ENCODE results near the gene BACE1. TPM values are rescaled to one million over a fixed set of nuclear protein-coding genes. Genes with fewer than 3 reads are reported as not detected.

The BACE1 gene
- total and polyA plus RNA-seq, 4 donors = 7.3 to 21.8 (median 14.1) TPM

GRCh38 chr11:117361432-117361831, 45.4 kb upstream of the BACE1 start:
- Histone ChIP-seq H3K4me3 (ENCODE audit: low read depth in 1 of 3, low read length in 3 of 3) (no peak overlapping the region), H3K27me3 (ENCODE audit: control insufficient read depth in 4 of 4, insufficient read depth in 4 of 4, low read length in 3 of 4) (no peaks in the 10 kb centered on the region), H3K9me3 (ENCODE audit: control insufficient read depth in 4 of 4, low read length in 3 of 4) (no peaks in the 10 kb centered on the region), H3K9ac (ENCODE audit: low read depth in 1 of 2, low read length in 2 of 2) (no peak overlapping the region), H3K4me1 (ENCODE audit: control insufficient read depth in 4 of 4, insufficient read depth in 4 of 4, low read length in 3 of 4) (no peaks in the 10 kb centered on the region), H3K27ac (ENCODE audit: low read depth in 1 of 2, low read length in 2 of 2) (no peak overlapping the region), H3K36me3 (ENCODE audit: control insufficient read depth in 4 of 4, insufficient read depth in 3 of 4, low read depth in 1 of 4, low read length in 3 of 4) (peaks cover 7 to 29% (median 17%) of the 10 kb centered on the region in 4 donors)
- 97% methylated on average over 8 of the region's 8 CpGs for WGBS
- TF ChIP-seq ATF3 (IDR thresholded peaks at IDR 0.05) = no peak
- TF ChIP-seq EGR1 (IDR thresholded peaks at IDR 0.05; ENCODE audit: low read depth in 2 of 2) = no peak
- TF ChIP-seq JUND (IDR thresholded peaks at IDR 0.05) = no peak
- no peak for DNase-seq (ENCODE audit: low spot score)

- WGBS = 94% methylated on average over 9 of the region's 9 CpGs
- no peak for DNase-seq (ENCODE audit: low spot score)
- no peaks in the 10 kb centered on the region for H3K27me3 ChIP-seq (ENCODE audit: control insufficient read depth in 4 of 4, insufficient read depth in 4 of 4, low read length in 3 of 4)
- H3K4me1 ChIP-seq (ENCODE audit: control insufficient read depth in 4 of 4, insufficient read depth in 4 of 4, low read length in 3 of 4) = no peaks in the 10 kb centered on the region
- no peak overlapping the region for H3K4me3 ChIP-seq (ENCODE audit: low read depth in 1 of 3, low read length in 3 of 3)
- no peaks in the 10 kb centered on the region for H3K9me3 ChIP-seq (ENCODE audit: control insufficient read depth in 4 of 4, low read length in 3 of 4)
- no peak overlapping the region for H3K27ac ChIP-seq (ENCODE audit: low read depth in 1 of 2, low read length in 2 of 2)
- H3K9ac ChIP-seq (ENCODE audit: low read depth in 1 of 2, low read length in 2 of 2) = no peak overlapping the region
- peaks cover 2 to 39% (median 19%) of the 10 kb centered on the region in 4 donors for H3K36me3 ChIP-seq (ENCODE audit: control insufficient read depth in 4 of 4, insufficient read depth in 3 of 4, low read depth in 1 of 4, low read length in 3 of 4)
- no peak for TF ChIP-seq CTCF (IDR thresholded peaks at IDR 0.05; ENCODE audit: low read depth, low read length, missing input control)
- no peak for TF ChIP-seq GABPA (IDR thresholded peaks at IDR 0.05 in 1 of 2, conservative IDR thresholded peaks at IDR 0.05 in 1 of 2)
- TF ChIP-seq HNF4A (conservative IDR thresholded peaks at IDR 0.05) = no peak
- TF ChIP-seq JUND (IDR thresholded peaks at IDR 0.05) = no peak
- TF ChIP-seq EGR1 (IDR thresholded peaks at IDR 0.05; ENCODE audit: low read depth in 2 of 2) = no peak
- no peak for TF ChIP-seq ZBTB33 (IDR thresholded peaks at IDR 0.05)
- TF ChIP-seq ATF3 (IDR thresholded peaks at IDR 0.05) = no peak
- no peak for TF ChIP-seq FOXA1 (IDR thresholded peaks at IDR 0.05)
- no peak for TF ChIP-seq REST (IDR thresholded peaks at IDR 0.05)
- no peak for TF ChIP-seq TAF1 (conservative IDR thresholded peaks at IDR 0.05)
- no peak for TF ChIP-seq RAD21 (IDR thresholded peaks at IDR 0.05)
- no peak for TF ChIP-seq YY1 (IDR thresholded peaks at IDR 0.05)
- TF ChIP-seq HNF4G (IDR thresholded peaks at IDR 0.05) = no peak
- no peak for TF ChIP-seq NR2F2 (IDR thresholded peaks at IDR 0.05)
- TF ChIP-seq RXRA (IDR thresholded peaks at IDR 0.05) = no peak
- no peak for TF ChIP-seq SP1 (IDR thresholded peaks at IDR 0.05)
- TF ChIP-seq MAX (IDR thresholded peaks at IDR 0.05) = no peak
- no peak for TF ChIP-seq FOXA2 (IDR thresholded peaks at IDR 0.05)
Measured at GRCh38 chr11:117356126-117356890, 40.3 kb upstream of the BACE1 start.
